ENCODE data around the gene TBX19.

Gene TBX19

GRCh38 chr1:168256164-168256563, 24.5 kb upstream of the TBX19 start:
- no peak overlapping the region for H3K4me3 ChIP-seq (ENCODE audit: low read length in 2 of 2)
- H3K9ac ChIP-seq (ENCODE audit: low read length in 2 of 2) = no peak overlapping the region
- no peak overlapping the region for H3K27ac ChIP-seq (ENCODE audit: low read length)
- no peaks in the 10 kb centered on the region for H3K27me3 ChIP-seq (ENCODE audit: control insufficient read depth in 1 of 2, insufficient read depth in 2 of 2, low read length in 2 of 2)
- no peaks in the 10 kb centered on the region for H3K4me1 ChIP-seq (ENCODE audit: control insufficient read depth, insufficient read depth, low read length)
- H3K36me3 ChIP-seq (ENCODE audit: control insufficient read depth in 2 of 2, insufficient read depth in 2 of 2, low read length in 2 of 2) = no peaks in the 10 kb centered on the region
- H3K9me3 ChIP-seq (ENCODE audit: control insufficient read depth in 2 of 2, low read length in 2 of 2) = peaks cover 0 to 8% of the 10 kb centered on the region in 2 donors

GRCh38 chr1:168257397-168257796, 23.3 kb upstream of the TBX19 start:
- H3K27ac ChIP-seq (ENCODE audit: low read length) = no peak overlapping the region
- no peaks in the 10 kb centered on the region for H3K27me3 ChIP-seq (ENCODE audit: control insufficient read depth in 1 of 2, insufficient read depth in 2 of 2, low read length in 2 of 2)
- H3K4me1 ChIP-seq (ENCODE audit: control insufficient read depth, insufficient read depth, low read length) = no peaks in the 10 kb centered on the region

GRCh38 chr1:168259567-168259966, 21.1 kb upstream of the TBX19 start:
- no peak overlapping the region for H3K9ac ChIP-seq (ENCODE audit: low read length in 2 of 2)
- H3K27me3 ChIP-seq (ENCODE audit: control insufficient read depth in 1 of 2, insufficient read depth in 2 of 2, low read length in 2 of 2) = no peaks in the 10 kb centered on the region
- H3K4me3 ChIP-seq (ENCODE audit: low read length in 2 of 2) = no peak overlapping the region
- H3K27ac ChIP-seq (ENCODE audit: low read length) = no peak overlapping the region
- peaks cover 0 to 8% of the 10 kb centered on the region in 2 donors for H3K9me3 ChIP-seq (ENCODE audit: control insufficient read depth in 2 of 2, low read length in 2 of 2)
- H3K36me3 ChIP-seq (ENCODE audit: control insufficient read depth in 2 of 2, insufficient read depth in 2 of 2, low read length in 2 of 2) = no peaks in the 10 kb centered on the region
- H3K4me1 ChIP-seq (ENCODE audit: control insufficient read depth, insufficient read depth, low read length) = no peaks in the 10 kb centered on the region

More at GRCh38 chr1:168257397-168257796, 23.3 kb upstream of the TBX19 start:
- Histone ChIP-seq H3K9me3 (ENCODE audit: control insufficient read depth in 2 of 2, low read length in 2 of 2) (peaks cover 0 to 8% of the 10 kb centered on the region in 2 donors), H3K36me3 (ENCODE audit: control insufficient read depth in 2 of 2, insufficient read depth in 2 of 2, low read length in 2 of 2) (no peaks in the 10 kb centered on the region), H3K4me3 (ENCODE audit: low read length in 2 of 2) (no peak overlapping the region), H3K9ac (ENCODE audit: low read length in 2 of 2) (no peak overlapping the region)

GRCh38 chr1:168260393-168260792, 20.3 kb upstream of the TBX19 start:
- Histone ChIP-seq H3K36me3 (ENCODE audit: control insufficient read depth in 2 of 2, insufficient read depth in 2 of 2, low read length in 2 of 2) (no peaks in the 10 kb centered on the region), H3K27ac (ENCODE audit: low read length) (no peak overlapping the region), H3K4me1 (ENCODE audit: control insufficient read depth, insufficient read depth, low read length) (no peaks in the 10 kb centered on the region)

GRCh38 chr1:168261390-168261789, 19.3 kb upstream of the TBX19 start:
- peaks cover 0 to 3% of the 10 kb centered on the region in 2 donors for H3K9me3 ChIP-seq (ENCODE audit: control insufficient read depth in 2 of 2, low read length in 2 of 2)
- H3K4me1 ChIP-seq (ENCODE audit: control insufficient read depth, insufficient read depth, low read length) = no peaks in the 10 kb centered on the region
- no peaks in the 10 kb centered on the region for H3K36me3 ChIP-seq (ENCODE audit: control insufficient read depth in 2 of 2, insufficient read depth in 2 of 2, low read length in 2 of 2)
- H3K4me3 ChIP-seq (ENCODE audit: low read length in 2 of 2) = no peak overlapping the region
- H3K9ac ChIP-seq (ENCODE audit: low read length in 2 of 2) = no peak overlapping the region
- H3K27me3 ChIP-seq (ENCODE audit: control insufficient read depth in 1 of 2, insufficient read depth in 2 of 2, low read length in 2 of 2) = no peaks in the 10 kb centered on the region
- no peak overlapping the region for H3K27ac ChIP-seq (ENCODE audit: low read length)

More at GRCh38 chr1:168260393-168260792, 20.3 kb upstream of the TBX19 start:
- Histone ChIP-seq H3K27me3 (ENCODE audit: control insufficient read depth in 1 of 2, insufficient read depth in 2 of 2, low read length in 2 of 2) (no peaks in the 10 kb centered on the region), H3K9ac (ENCODE audit: low read length in 2 of 2) (no peak overlapping the region), H3K9me3 (ENCODE audit: control insufficient read depth in 2 of 2, low read length in 2 of 2) (peaks cover 0 to 8% of the 10 kb centered on the region in 2 donors), H3K4me3 (ENCODE audit: low read length in 2 of 2) (no peak overlapping the region)

- H3K4me1 ChIP-seq (ENCODE audit: control insufficient read depth, insufficient read depth, low read length) = no peaks in the 10 kb centered on the region
- H3K27ac ChIP-seq (ENCODE audit: low read length) = no peak overlapping the region
- H3K9ac ChIP-seq (ENCODE audit: low read length in 2 of 2) = no peak overlapping the region
- H3K36me3 ChIP-seq (ENCODE audit: control insufficient read depth in 2 of 2, insufficient read depth in 2 of 2, low read length in 2 of 2) = no peaks in the 10 kb centered on the region
- H3K9me3 ChIP-seq (ENCODE audit: control insufficient read depth in 2 of 2, low read length in 2 of 2) = no peaks in the 10 kb centered on the region
- H3K27me3 ChIP-seq (ENCODE audit: control insufficient read depth in 1 of 2, insufficient read depth in 2 of 2, low read length in 2 of 2) = no peaks in the 10 kb centered on the region
- no peak overlapping the region for H3K4me3 ChIP-seq (ENCODE audit: low read length in 2 of 2)
Measured at GRCh38 chr1:168263130-168263529, 17.5 kb upstream of the TBX19 start.

- Histone ChIP-seq H3K9ac (ENCODE audit: low read length in 2 of 2) (no peak overlapping the region), H3K36me3 (ENCODE audit: control insufficient read depth in 2 of 2, insufficient read depth in 2 of 2, low read length in 2 of 2) (no peaks in the 10 kb centered on the region), H3K9me3 (ENCODE audit: control insufficient read depth in 2 of 2, low read length in 2 of 2) (no peaks in the 10 kb centered on the region), H3K4me1 (ENCODE audit: control insufficient read depth, insufficient read depth, low read length) (no peaks in the 10 kb centered on the region), H3K4me3 (ENCODE audit: low read length in 2 of 2) (no peak overlapping the region), H3K27ac (ENCODE audit: low read length) (no peak overlapping the region), H3K27me3 (ENCODE audit: control insufficient read depth in 1 of 2, insufficient read depth in 2 of 2, low read length in 2 of 2) (no peaks in the 10 kb centered on the region)
Measured at GRCh38 chr1:168264296-168264695, 16.4 kb upstream of the TBX19 start.

- Histone ChIP-seq H3K27ac (ENCODE audit: low read length) (no peak overlapping the region), H3K9ac (ENCODE audit: low read length in 2 of 2) (no peak overlapping the region), H3K4me1 (ENCODE audit: control insufficient read depth, insufficient read depth, low read length) (no peaks in the 10 kb centered on the region), H3K4me3 (ENCODE audit: low read length in 2 of 2) (no peak overlapping the region), H3K9me3 (ENCODE audit: control insufficient read depth in 2 of 2, low read length in 2 of 2) (no peaks in the 10 kb centered on the region), H3K36me3 (ENCODE audit: control insufficient read depth in 2 of 2, insufficient read depth in 2 of 2, low read length in 2 of 2) (no peaks in the 10 kb centered on the region), H3K27me3 (ENCODE audit: control insufficient read depth in 1 of 2, insufficient read depth in 2 of 2, low read length in 2 of 2) (no peaks in the 10 kb centered on the region)
Measured at GRCh38 chr1:168265596-168265995, 15.1 kb upstream of the TBX19 start.

GRCh38 chr1:168266644-168267186, 14.0 kb upstream of the TBX19 start:
- H3K36me3 ChIP-seq (ENCODE audit: control insufficient read depth in 2 of 2, insufficient read depth in 2 of 2, low read length in 2 of 2) = no peaks in the 10 kb centered on the region
- H3K4me1 ChIP-seq (ENCODE audit: control insufficient read depth, insufficient read depth, low read length) = no peaks in the 10 kb centered on the region
- no peak overlapping the region for H3K9ac ChIP-seq (ENCODE audit: low read length in 2 of 2)
- H3K27ac ChIP-seq (ENCODE audit: low read length) = no peak overlapping the region
- H3K9me3 ChIP-seq (ENCODE audit: control insufficient read depth in 2 of 2, low read length in 2 of 2) = no peaks in the 10 kb centered on the region
- no peaks in the 10 kb centered on the region for H3K27me3 ChIP-seq (ENCODE audit: control insufficient read depth in 1 of 2, insufficient read depth in 2 of 2, low read length in 2 of 2)
- H3K4me3 ChIP-seq (ENCODE audit: low read length in 2 of 2) = no peak overlapping the region

- Histone ChIP-seq H3K9me3 (ENCODE audit: control insufficient read depth in 2 of 2, low read length in 2 of 2) (no peaks in the 10 kb centered on the region), H3K4me3 (ENCODE audit: low read length in 2 of 2) (no peak overlapping the region), H3K27ac (ENCODE audit: low read length) (no peak overlapping the region), H3K4me1 (ENCODE audit: control insufficient read depth, insufficient read depth, low read length) (no peaks in the 10 kb centered on the region), H3K36me3 (ENCODE audit: control insufficient read depth in 2 of 2, insufficient read depth in 2 of 2, low read length in 2 of 2) (no peaks in the 10 kb centered on the region), H3K9ac (ENCODE audit: low read length in 2 of 2) (no peak overlapping the region), H3K27me3 (ENCODE audit: control insufficient read depth in 1 of 2, insufficient read depth in 2 of 2, low read length in 2 of 2) (no peaks in the 10 kb centered on the region)
Measured at GRCh38 chr1:168271636-168272035, 9.0 kb upstream of the TBX19 start.

- no peaks in the 10 kb centered on the region for H3K36me3 ChIP-seq (ENCODE audit: control insufficient read depth in 2 of 2, insufficient read depth in 2 of 2, low read length in 2 of 2)
- H3K27me3 ChIP-seq (ENCODE audit: control insufficient read depth in 1 of 2, insufficient read depth in 2 of 2, low read length in 2 of 2) = no peaks in the 10 kb centered on the region
- no peak overlapping the region for H3K4me3 ChIP-seq (ENCODE audit: low read length in 2 of 2)
- no peaks in the 10 kb centered on the region for H3K4me1 ChIP-seq (ENCODE audit: control insufficient read depth, insufficient read depth, low read length)
- H3K9ac ChIP-seq (ENCODE audit: low read length in 2 of 2) = no peak overlapping the region
- H3K9me3 ChIP-seq (ENCODE audit: control insufficient read depth in 2 of 2, low read length in 2 of 2) = peaks cover 0 to 2% of the 10 kb centered on the region in 2 donors
- no peak overlapping the region for H3K27ac ChIP-seq (ENCODE audit: low read length)
Measured at GRCh38 chr1:168273575-168273974, 7.1 kb upstream of the TBX19 start.
